ENCODE measurements around the gene PODN. TPM values are rescaled to one million over a fixed set of nuclear protein-coding genes. Genes with fewer than 3 reads are reported as not detected.

The PODN gene
- total RNA-seq, 1 donor from 2014 or later = 56.5 TPM

DNA sequence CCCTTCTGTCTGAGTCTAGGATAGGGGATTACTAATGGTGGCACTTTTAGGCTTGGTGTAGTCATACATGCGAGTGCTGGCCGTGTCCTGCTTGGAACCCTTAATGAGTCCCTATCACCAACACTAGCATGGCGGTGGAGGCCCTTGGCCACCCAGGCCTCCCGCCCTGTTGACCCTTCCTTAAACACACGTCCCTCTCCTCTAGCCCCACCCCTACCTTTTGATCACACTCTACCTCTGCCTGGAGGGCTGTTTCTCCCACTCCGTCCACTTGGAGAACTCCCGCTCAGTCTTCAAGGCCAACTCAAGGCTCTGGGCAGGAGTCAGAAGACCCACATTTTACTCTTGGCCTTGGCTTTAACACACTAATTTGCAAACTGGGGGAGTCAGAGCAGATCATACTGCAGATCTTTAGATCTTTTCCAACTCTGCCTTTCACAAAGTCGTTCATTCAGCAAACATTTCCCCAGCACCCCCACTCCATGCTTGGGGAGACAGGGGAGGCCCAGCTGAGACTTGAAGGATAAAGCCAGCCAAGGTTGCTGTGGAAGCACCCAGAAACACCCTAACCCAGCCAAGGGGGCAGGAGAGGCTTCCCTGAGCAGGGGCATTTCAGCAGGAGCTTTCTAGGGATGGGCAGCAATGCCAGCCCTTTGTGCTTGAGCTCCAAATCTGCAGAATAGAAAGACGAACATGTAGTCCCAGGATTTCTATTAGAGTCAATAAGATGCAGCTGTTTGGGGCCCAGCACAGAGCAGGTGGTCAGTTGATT, 1.9 kb downstream of the PODN start:
- DNase-seq (no peak), ATAC-seq (no peak)
- Histone ChIP-seq H3K27me3 (peaks cover 14% of the 10 kb centered on the region), H3K27ac (no peak overlapping the region), H3K4me3 (peak overlapping the region; percentile 57), H3K9me3 (no peaks in the 10 kb centered on the region), H3K4me1 (peaks cover 29% of the 10 kb centered on the region), H3K36me3 (no peaks in the 10 kb centered on the region)
- intact Hi-C loops (cut with DNase I) = no loop called here
- TF ChIP-seq, protein P1, sequence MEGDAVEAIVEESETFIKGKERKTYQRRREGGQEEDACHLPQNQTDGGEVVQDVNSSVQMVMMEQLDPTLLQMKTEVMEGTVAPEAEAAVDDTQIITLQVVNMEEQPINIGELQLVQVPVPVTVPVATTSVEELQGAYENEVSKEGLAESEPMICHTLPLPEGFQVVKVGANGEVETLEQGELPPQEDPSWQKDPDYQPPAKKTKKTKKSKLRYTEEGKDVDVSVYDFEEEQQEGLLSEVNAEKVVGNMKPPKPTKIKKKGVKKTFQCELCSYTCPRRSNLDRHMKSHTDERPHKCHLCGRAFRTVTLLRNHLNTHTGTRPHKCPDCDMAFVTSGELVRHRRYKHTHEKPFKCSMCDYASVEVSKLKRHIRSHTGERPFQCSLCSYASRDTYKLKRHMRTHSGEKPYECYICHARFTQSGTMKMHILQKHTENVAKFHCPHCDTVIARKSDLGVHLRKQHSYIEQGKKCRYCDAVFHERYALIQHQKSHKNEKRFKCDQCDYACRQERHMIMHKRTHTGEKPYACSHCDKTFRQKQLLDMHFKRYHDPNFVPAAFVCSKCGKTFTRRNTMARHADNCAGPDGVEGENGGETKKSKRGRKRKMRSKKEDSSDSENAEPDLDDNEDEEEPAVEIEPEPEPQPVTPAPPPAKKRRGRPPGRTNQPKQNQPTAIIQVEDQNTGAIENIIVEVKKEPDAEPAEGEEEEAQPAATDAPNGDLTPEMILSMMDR (IDR thresholded peaks at IDR 0.05) = no peak

- intact Hi-C loops (cut with DNase I) = no loop called here
- H3K4me3 ChIP-seq = no peak overlapping the region
Measured at GRCh38 chr1:53065391-53065790, 3.4 kb downstream of the PODN start.

DNA sequence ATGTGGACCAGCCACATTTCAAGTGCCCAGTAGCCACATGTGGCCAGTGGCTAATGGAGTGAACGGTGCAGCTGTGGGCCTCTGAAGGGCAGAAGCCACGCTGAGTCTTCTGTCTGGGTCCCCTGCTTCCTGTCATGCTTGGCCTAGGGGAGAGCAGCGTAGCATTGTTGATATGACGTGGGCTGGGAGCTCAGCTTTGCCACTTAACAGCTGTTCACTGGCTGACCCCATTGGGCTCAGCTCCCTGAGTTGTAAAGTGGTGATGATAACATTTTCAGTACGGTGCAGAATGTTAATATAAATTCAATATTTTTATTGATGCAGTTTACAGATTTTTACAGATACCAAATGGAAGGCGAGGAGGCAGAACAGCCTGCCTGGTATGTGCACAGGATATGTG, 4.5 kb downstream of the PODN start:
- H3K4me1 ChIP-seq = peaks cover 20% of the 10 kb centered on the region
- peaks cover 14% of the 10 kb centered on the region for H3K27me3 ChIP-seq
- intact Hi-C loops (cut with DNase I) = no loop called here
- H3K36me3 ChIP-seq = no peaks in the 10 kb centered on the region
- no peak for ATAC-seq
- no peak overlapping the region for H3K27ac ChIP-seq
- no peak for DNase-seq
- TF ChIP-seq, protein P1 (IDR thresholded peaks at IDR 0.05) = no peak
- no peaks in the 10 kb centered on the region for H3K9me3 ChIP-seq
- H3K4me3 ChIP-seq = no peak overlapping the region

More at GRCh38 chr1:53065391-53065790, 3.4 kb downstream of the PODN start:
- TF ChIP-seq, protein P1 (IDR thresholded peaks at IDR 0.05) = no peak
- Histone ChIP-seq H3K9me3 (no peaks in the 10 kb centered on the region), H3K27me3 (peaks cover 14% of the 10 kb centered on the region), H3K36me3 (no peaks in the 10 kb centered on the region), H3K27ac (no peak overlapping the region), H3K4me1 (peaks cover 27% of the 10 kb centered on the region)
- ATAC-seq (no peak), DNase-seq (no peak)

DNA sequence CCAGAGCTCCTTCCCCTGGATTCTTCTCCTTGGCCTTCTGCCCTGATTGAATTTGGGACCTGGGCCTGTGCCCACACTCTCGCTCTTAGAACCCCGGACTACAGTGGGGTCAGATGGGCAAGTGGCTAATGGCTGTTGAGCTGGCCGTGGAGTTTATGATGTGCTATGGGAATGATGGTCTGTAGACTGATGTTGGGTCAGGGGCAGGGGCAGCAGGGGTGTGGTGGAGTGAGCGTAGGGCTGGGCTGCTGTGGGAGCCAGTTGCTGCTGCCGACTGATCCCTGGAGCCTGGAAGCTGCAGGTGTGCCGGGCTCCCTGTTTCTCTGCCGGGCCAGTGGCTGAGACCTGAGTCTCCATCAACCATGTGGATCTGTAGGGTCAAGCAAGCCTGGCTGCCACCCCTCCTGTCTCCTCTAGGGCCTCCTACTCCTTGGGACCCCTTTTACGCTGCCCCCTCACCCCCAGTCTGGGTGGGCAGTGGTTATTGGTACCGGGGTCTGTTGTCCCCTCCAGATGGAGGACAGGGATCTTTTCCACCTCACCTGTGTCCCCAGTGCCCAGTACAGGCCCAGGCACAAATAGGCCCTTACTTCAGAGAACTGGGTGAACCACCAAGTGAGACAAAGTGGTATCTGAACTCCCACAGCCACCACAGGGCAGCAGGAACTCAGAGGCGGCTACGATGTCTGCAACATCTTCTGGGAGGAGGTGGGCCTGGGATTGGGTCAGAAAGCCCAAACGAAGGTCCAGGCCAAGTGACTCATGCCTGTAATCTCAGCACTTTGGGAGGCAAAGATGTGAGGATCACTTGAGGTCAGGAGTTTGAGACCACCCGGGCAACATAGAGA, 5.1 kb downstream of the PODN start:
- peaks cover 14% of the 10 kb centered on the region for H3K4me1 ChIP-seq
- no peak overlapping the region for H3K4me3 ChIP-seq
- H3K27ac ChIP-seq = no peak overlapping the region
- ATAC-seq = peak; percentile 28
- H3K27me3 ChIP-seq = peaks cover 14% of the 10 kb centered on the region
- DNase-seq = no peak
- TF ChIP-seq, protein P1 (IDR thresholded peaks at IDR 0.05) = no peak
- H3K36me3 ChIP-seq = no peaks in the 10 kb centered on the region
- no peaks in the 10 kb centered on the region for H3K9me3 ChIP-seq
- intact Hi-C loops (cut with DNase I) = no loop called here

DNA sequence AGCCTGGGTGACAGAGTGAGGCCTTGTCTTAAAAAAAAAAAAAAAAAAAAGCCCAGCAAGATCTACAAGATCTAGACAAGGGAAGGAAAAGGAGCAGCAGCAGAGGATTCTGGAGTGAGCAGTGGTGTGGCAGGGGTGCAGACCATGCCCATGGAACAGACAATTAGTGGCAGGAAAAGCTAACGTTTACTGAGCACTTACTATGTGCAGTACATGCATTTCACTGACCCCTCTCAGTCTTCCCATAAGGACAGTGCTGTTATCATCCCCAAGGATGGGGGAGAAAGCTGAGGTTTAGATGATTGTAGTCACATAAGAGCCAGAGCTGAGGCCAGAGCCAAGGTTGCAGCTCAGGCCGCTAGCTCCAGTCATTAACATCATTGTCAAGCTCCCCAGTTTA, 5.9 kb downstream of the PODN start:
- Histone ChIP-seq H3K27me3 (peaks cover 6% of the 10 kb centered on the region), H3K36me3 (no peaks in the 10 kb centered on the region), H3K9me3 (no peaks in the 10 kb centered on the region), H3K27ac (no peak overlapping the region), H3K4me1 (peaks cover 6% of the 10 kb centered on the region), H3K4me3 (no peak overlapping the region)
- DNase-seq = no peak
- ATAC-seq = no peak
- TF ChIP-seq, protein P1 (IDR thresholded peaks at IDR 0.05) = no peak
- intact Hi-C loops (cut with DNase I) = no loop called here
